Mesothelial cell of epicardium (in vitro differentiated cells): ENCODE data around the gene ZNF329. TPM values are rescaled to one million over a fixed set of nuclear protein-coding genes. Genes with fewer than 3 reads are reported as not detected.

Experiments
- DNase-seq, 2 experiments: peaks; one replicate each; pipeline ENCODE4 v3.0.0; 2021; ENCODE audit warnings: low spot score in 2 of 2; ENCODE audit not compliant: unreplicated experiment in 2 of 2
- H3K27ac Mint-ChIP-seq: 2 replicates; pipeline ENCODE4 v1.8.0; 2021; ENCODE audit warnings: mixed read lengths
- H3K27me3 Mint-ChIP-seq: 2 replicates; pipeline ENCODE4 v1.8.0; 2021; ENCODE audit warnings: low read depth, mixed read lengths
- H3K36me3 Mint-ChIP-seq: 2 replicates; pipeline ENCODE4 v1.8.0; 2021; ENCODE audit warnings: mixed read lengths
- H3K4me1 Mint-ChIP-seq: 2 replicates; pipeline ENCODE4 v1.8.0; 2021; ENCODE audit warnings: mixed read lengths
- H3K4me3 Mint-ChIP-seq: 2 replicates; pipeline ENCODE4 v1.8.0; 2021; ENCODE audit warnings: mild to moderate bottlenecking, moderate library complexity, mixed read lengths
- H3K9me3 Mint-ChIP-seq: 2 replicates; pipeline ENCODE4 v1.8.0; 2021; ENCODE audit warnings: mixed read lengths
- total RNA-seq: library from RNA; stranded (reverse); gene quantifications from 3 replicates; pipeline ENCODE4 v1.2.1, GENCODE V29; 2021
- TF ChIP-seq, protein P1 (sequence below): fragments of 200-600 bp; sonication (generic); IDR thresholded peaks from one replicate; pipeline ENCODE4 v1.5.0; 2021; ENCODE audit warnings: antibody characterized with exemption; ENCODE audit not compliant: unreplicated experiment

Gene ZNF329
- total RNA-seq, 1 donor from 2014 or later = 13.6 TPM

DNA sequence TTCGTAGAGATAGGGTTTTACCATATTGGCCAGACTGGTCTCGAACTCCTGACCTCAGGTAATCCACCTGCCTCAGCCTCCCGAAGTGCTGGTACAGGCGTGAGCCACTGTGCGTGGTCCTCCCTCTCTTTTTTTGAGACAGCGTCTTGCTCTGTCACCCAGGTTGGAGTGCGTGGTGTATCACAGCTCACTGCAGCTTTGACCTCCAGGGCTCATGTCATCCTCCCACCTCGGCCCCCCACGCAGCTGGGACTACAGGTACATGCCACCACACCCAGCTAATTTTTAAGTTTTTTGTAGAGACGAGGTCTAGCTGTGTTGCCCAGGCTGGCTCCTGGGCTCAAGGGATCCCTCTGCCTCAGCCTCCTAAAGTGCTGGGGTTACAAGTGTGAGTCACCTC lies 70.8 kb downstream of the ZNF329 start:
- Mint-ChIP-seq H3K27ac (no peak overlapping the region), H3K9me3 (peaks cover 51% of the 10 kb centered on the region), H3K36me3 (peaks cover 41% of the 10 kb centered on the region), H3K4me1 (no peaks in the 10 kb centered on the region), H3K27me3 (no peaks in the 10 kb centered on the region), H3K4me3 (no peak overlapping the region)
- DNase-seq = no peak
- TF ChIP-seq, protein P1, sequence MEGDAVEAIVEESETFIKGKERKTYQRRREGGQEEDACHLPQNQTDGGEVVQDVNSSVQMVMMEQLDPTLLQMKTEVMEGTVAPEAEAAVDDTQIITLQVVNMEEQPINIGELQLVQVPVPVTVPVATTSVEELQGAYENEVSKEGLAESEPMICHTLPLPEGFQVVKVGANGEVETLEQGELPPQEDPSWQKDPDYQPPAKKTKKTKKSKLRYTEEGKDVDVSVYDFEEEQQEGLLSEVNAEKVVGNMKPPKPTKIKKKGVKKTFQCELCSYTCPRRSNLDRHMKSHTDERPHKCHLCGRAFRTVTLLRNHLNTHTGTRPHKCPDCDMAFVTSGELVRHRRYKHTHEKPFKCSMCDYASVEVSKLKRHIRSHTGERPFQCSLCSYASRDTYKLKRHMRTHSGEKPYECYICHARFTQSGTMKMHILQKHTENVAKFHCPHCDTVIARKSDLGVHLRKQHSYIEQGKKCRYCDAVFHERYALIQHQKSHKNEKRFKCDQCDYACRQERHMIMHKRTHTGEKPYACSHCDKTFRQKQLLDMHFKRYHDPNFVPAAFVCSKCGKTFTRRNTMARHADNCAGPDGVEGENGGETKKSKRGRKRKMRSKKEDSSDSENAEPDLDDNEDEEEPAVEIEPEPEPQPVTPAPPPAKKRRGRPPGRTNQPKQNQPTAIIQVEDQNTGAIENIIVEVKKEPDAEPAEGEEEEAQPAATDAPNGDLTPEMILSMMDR = no peak

Other genes with a start within 250 kb of the ZNF329 start
- gene ZNF417, start 234.2 kb downstream of the ZNF329 start, total RNA-seq = 25.1 to 26.8 TPM (median 25.9 TPM) in 3 replicates
- gene ZNF418, start 215.4 kb downstream of the ZNF329 start, total RNA-seq = 19.5 to 24.5 TPM (median 21.0 TPM) in 3 replicates
- gene ZNF256, start 203.1 kb downstream of the ZNF329 start, total RNA-seq = 13.2 to 14.5 TPM (median 14.2 TPM) in 3 replicates
- gene C19orf18, start 176.3 kb downstream of the ZNF329 start, total RNA-seq = 2.7 to 4.1 TPM (median 3.3 TPM) in 3 replicates
- gene ZNF606, start 148.0 kb downstream of the ZNF329 start, total RNA-seq = 41.8 to 46.2 TPM (median 45.4 TPM) in 3 replicates
- 1.7 to 3.5 TPM (median 2.9 TPM) in 3 replicates for gene ZSCAN1, start 116.8 kb downstream of the ZNF329 start, total RNA-seq
- 11.6 to 12.5 TPM (median 12.3 TPM) in 3 replicates for gene ZNF135, start 91.5 kb downstream of the ZNF329 start, total RNA-seq
- gene ZSCAN18, start 52.6 kb downstream of the ZNF329 start, total RNA-seq = 85.9 to 91.9 TPM (median 91.0 TPM) in 3 replicates
- gene ZNF274, start 32.3 kb upstream of the ZNF329 start, total RNA-seq = 27.4 to 30.6 TPM (median 27.9 TPM) in 3 replicates
- 62.7 to 63.5 TPM (median 63.3 TPM) in 3 replicates for gene ZNF544, start 78.1 kb upstream of the ZNF329 start, total RNA-seq
- 21.6 to 22.1 TPM (median 21.9 TPM) in 3 replicates for gene ZNF8, start 128.2 kb upstream of the ZNF329 start, total RNA-seq
- 31.9 to 38.6 TPM (median 35.8 TPM) in 3 replicates for gene ERVK3-1, start 154.6 kb upstream of the ZNF329 start, total RNA-seq
- gene ZSCAN22, start 176.2 kb upstream of the ZNF329 start, total RNA-seq = 3.6 to 3.8 TPM (median 3.7 TPM) in 3 replicates
- gene A1BG, start 202.7 kb upstream of the ZNF329 start, total RNA-seq = 12.3 to 15.5 TPM (median 13.1 TPM) in 3 replicates
- gene ZNF497, start 212.0 kb upstream of the ZNF329 start, total RNA-seq = 6.6 to 7.6 TPM (median 6.9 TPM) in 3 replicates
- 3.1 to 4.2 TPM (median 3.9 TPM) in 3 replicates for gene ZNF837, start 230.2 kb upstream of the ZNF329 start, total RNA-seq
- gene RPS5, start 236.5 kb upstream of the ZNF329 start, total RNA-seq = 985 to 1,018 TPM (median 1,016 TPM) in 3 replicates
- 0.83 to 1.3 TPM (median 1.2 TPM) in 3 replicates for gene RNF225, start 244.9 kb upstream of the ZNF329 start, total RNA-seq